ENCODE data around the gene B4GALT5.
"Not testable (repeated sequence)": the region's sequence is repeated elsewhere in the genome, so short reads cannot be mapped to it uniquely, and the experiment has no call there.

B4GALT5 gene

DNA sequence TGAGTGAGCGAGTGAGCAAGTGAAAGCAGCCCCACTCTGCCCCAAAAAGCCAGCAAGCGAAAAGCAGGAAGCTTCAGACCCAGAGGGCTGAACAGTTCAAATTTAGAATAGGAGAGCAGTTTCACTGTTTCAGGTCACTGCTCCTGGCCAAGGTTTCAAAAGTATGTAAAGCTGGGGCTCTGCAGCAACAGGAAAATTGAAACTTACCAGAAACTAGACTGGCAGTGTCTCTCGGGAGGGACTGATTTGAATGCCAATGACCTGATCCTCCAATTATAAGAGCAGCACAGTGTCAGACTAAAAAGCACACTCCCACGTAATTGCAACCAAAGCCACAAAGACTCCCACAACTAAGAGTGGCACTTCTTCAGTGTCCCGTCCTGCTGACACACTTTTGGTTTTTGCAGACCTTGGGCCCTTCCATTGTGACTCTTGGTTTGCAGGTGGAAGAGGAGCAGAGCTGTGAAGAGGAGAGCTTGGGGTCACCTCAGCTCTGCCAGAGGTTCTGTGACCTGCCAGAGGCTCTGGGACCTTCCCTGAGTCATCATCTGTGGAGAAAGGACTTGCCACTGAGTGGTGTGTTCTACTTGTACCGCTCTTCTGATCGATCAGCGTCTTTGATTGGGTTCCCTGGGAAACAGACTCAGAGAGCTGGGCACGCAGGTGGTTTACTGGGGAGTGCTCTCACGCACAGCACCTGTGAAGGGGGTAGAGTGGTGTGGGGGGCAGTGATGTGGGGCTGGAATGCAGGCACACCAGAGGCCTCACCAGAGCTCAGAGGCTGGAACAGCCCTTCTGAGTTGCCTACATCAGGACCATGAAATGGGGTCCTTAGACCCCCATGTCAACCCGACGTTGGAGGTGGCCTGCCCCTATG lies 93.1 kb downstream of the B4GALT5 start:
- no peak for DNase-seq

DNA sequence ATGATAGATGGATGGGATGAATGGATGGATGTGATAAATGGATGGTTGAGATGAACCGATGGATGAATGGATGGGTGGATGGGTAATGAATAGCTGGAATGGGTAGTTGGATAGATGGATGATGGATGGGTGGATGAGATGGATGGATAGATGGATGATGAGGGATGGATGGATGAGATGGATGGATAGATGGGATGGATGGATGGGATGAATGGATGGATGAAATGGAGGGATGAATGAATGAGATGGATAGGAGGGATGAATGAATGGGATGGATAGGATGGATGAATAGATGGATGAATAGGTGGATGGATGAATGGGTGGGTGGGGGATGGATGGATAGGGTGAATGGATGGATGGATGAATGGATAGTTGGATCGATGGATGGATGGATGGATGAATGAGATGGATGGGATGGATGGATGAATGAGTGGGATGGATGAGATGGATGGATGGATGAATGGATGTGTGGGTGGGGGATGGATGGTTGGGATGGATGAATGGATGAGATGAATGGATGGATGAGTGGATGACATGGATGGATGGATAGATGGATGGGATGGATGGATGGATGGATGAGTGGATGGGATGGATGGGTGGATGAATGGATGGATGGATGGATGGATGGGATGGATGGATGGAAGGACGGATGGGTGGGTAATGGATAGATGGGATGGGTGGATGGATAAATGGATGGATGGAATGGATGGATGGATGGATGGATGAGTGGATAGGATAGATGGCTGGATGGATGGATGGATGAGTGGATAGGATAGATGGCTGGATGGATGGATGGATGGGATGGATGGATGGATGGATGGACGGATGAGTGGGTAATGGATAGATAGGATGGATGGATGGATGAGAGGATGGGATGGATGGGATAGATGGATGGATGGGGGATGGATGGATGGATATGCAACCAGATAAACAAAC lies 94.3 kb downstream of the B4GALT5 start:
- DNase-seq: no peak

DNA sequence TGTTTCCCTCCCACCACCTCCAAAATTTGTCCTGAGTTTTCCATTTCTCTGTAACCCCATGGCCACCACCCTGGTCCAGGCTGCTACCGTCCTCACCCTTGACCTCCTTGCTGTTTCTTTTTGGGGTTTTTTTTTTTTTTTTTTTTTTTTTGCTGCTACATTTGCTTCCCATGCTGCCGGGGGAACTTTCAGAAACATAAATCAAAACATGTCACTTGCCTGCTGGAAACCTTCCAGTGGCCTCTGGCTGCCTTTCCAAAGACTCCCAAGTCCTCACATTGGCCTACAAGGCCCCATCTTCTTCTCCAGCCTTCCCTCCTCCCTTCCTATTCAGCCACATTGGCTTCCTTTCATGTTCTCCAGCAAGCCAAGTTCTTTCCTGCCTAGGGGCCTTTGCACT lies 95.4 kb downstream of the B4GALT5 start:
- no peak for DNase-seq

DNA sequence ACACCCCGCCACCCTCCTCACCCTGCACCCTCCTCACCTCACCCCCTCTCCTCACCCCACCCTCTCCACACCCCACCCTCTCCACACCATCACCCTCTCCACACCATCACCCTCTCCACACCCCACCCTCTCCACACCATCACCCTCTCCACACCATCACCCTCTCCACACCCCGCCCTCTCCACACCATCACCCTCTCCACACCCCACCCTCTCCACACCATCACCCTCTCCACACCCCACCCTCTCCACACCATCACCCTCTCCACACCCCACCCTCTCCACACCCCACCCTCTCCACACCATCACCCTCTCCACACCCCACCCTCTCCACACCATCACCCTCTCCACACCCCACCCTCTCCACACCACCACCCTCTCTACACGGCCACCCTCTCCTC lies 96.3 kb downstream of the B4GALT5 start:
- DNase-seq: not testable (repeated sequence)

DNA sequence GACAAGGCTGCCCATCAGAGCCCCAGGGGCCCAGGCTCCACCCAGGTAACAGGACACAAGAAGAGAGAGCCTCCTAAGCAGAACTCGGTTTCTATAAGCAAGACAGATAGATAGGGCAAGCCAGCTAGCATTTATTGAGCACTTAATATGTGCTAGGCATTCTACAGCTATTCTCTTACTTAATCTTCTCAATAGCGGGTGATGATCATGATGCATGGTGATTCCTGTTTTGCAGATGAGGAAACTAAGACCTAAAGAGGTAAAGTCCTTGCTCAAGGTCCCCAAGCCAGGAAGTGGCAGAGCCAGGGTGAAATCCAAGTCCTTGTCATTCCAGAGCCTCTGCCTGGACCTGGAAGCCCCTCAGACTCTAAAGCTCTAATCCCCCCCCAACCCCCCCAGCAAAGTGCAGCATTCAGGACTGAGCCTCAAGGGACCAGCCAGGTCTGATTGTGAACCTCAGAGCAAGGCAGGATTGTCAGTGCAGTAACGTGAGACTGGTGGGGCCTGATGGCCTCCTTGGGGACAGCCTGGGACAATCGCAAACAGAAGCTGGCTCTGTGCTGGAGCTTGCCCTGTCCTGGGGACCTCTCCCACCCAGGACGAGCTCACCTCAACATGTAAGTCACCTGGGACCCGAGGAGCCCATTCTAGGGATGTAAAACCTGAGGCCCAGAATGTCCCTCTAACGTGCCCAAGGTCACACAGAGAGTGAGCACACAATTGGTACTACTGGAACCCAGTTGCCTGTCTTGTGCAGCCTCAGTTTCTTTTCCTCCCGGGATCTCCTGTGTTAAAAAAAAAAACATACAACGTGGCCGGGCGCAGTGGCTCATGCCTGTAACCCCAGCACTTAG lies 97.3 kb downstream of the B4GALT5 start:
- no peak for DNase-seq

DNA sequence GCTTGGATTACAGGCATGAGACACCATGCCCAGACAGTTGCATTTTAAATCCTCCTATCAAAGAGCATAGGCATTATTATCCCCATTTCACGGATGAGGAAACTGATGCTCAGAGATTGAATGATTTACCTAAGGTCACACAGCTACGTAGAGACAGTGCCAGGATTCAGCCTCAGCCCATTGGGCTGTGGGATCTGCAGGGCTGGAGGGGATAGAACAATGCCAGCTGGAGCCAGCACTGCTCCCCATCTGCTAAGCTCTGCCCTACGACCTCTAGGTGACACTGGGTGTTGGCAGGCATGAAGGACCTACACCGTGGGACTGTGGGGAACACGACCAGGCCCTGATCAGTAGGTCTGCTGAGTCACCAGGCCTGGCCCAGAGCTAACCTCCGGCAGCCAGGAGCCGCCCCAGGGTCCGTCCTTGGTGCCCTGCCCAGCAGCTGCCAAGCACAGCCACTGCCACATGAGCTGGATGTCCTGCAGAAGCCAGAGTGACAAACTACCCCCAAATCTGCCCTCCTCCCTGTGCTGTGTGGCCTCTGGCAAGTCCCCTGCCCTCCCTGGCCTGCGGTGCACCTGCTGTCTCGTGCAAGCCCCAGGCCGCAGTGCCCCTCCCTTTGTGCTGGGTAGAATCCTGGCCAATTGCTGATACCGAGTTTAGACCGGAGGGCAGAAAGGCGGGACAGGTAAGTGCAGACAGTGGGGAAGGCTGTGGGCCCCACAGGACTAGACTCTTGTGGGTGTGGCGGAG lies 98.1 kb downstream of the B4GALT5 start:
- no peak for DNase-seq

DNA sequence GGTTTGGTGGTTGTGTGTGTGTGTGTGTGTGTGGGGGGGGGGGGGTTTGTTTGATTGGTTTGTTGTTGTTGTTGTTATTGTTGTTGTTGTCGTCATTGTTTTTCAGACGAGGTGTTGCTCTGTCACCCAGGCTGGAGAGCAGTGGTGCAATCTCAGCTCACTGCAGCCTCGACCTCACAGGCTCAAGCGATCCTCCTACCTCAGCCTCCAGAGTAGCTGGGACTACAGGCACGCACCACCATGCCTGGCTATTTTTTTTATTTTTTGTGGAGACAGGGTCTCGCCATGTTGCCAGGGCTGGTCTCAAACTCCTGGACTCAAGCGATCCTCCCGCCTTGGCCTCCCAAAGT lies 98.7 kb downstream of the B4GALT5 start:
- not testable (repeated sequence) for DNase-seq

DNA sequence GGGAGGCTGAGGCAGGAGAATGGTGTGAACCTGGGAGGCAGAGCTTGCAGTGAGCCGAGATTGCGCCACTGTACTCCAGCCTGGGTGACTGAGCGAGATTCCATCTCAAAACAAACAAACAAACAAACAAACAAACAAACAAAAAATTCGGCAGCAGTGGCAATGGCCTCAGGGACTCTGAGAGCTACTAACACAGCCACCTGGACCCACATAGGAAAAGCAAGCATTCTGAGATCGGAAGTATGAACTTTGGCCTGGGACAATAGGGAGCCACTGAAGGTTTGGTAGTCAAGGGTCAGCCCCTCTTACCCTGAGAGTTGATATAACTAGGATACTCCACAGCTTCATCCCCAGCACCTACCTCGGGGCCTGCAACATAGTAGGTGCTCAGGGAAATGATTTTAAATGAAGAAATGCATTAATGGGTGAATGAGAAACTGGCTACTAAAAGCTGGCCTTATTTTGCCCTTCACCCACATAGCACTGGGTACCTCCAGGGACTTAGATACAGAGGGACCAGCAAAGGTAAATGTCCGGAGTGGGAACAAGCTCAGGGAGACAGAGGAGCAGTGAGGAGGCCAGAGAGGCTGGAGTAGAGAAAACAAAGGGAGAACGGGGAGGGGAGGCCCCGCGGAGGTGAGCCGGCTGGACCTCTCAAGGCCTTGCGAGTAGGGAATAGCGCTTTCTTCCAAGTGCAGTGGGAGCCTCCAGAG lies 99.2 kb downstream of the B4GALT5 start:
- DNase-seq: no peak

DNA sequence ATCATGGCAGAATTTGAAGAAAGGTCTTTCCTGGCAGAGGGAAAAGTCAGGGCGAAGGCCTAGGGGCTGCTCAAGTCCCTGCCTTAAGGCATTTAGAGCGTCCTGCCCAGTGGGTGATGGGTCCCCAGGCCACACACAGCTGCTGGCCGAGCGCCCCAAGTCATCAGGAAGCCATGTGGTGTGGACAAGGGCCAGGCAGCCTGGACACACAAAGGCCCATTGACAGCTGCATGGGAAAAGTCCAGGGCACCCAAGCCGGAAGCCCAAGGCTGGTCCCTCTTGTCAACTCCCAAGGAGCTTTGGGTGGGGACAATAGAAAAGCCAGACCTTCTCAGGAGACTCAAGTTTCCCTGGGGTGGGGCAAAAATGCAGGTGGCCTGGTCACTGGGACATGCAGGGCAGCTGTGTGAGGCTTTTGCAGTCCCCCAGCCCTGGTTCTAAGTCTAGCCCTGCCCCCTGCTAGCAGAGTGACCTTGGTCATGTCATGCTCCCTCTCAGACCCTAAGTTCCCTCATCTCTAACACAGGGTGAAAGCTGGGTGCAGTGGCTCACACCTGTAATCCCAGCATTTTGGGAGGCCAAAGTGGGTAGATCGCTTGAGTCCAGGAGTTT lies 101.4 kb downstream of the B4GALT5 start:
- no peak for DNase-seq

DNA sequence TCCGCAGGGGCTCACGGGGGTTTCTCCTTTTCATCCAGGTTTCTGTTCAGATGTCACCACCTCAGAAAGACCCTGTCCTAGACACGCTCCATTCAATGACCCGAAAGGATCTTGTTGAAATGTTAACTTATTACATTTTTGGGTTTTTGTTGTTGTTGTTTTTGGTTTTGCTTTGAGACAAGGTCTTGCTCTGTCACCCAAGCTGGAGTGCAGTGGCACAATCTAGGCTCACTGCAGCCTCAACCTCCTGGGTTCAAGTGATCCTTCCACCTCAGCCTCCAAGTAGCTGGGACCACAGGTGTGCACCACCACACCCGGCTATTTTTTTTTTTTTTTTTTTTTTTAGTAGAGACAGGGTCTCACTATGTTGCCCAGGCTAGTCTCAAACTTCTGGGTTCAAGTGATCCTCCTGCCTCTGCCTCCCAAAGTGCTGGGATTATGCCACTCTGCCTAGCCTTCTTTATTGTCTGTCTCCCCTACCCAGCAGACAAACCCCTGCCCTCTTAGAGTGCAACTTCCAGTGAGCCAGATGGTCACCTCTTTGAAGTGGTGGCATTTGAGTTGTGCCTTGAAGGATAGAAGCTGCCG lies 102.0 kb downstream of the B4GALT5 start:
- DNase-seq: not testable (repeated sequence)

DNA sequence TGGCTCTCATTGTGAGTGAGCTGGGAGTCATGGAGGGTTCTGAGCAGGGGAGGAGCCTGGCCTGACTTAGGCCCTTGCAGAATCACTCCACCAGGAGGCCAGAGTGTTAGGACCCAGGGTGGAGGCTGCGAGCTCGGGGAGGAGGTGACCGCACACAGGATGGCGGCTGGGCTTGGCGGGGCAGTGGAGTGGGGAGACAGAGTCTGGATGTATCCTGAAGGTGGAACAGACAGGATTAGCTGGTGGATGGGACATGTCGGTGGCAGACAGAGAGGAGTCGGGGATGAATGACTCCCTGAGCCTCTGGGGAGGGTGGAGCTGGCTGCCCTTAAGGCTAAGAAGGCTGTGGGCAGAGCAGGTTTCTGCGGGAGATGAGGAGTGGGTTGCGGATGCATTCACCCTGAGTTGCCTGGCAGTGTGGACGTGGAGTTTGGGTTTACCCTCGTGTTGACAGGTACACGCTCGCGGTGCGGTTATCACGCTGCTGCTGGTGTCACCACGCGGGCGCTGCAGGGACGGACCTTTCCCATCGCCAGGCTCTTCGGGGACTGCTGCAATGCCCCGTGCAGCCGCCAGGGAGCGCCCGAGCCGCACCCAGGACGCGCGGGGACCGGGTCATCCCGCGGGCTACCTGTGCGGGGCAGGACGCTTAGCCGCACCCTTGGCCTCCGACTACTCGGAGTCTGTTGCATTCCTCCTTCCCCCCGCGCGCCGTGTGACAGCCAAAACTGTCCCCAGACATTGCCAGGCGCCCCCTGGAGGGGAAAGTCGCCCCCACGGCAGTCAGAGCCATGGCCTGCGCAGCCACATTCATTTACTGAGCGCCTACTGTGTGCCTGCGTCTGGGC lies 102.8 kb downstream of the B4GALT5 start:
- DNase-seq: peak; percentile 95

DNA sequence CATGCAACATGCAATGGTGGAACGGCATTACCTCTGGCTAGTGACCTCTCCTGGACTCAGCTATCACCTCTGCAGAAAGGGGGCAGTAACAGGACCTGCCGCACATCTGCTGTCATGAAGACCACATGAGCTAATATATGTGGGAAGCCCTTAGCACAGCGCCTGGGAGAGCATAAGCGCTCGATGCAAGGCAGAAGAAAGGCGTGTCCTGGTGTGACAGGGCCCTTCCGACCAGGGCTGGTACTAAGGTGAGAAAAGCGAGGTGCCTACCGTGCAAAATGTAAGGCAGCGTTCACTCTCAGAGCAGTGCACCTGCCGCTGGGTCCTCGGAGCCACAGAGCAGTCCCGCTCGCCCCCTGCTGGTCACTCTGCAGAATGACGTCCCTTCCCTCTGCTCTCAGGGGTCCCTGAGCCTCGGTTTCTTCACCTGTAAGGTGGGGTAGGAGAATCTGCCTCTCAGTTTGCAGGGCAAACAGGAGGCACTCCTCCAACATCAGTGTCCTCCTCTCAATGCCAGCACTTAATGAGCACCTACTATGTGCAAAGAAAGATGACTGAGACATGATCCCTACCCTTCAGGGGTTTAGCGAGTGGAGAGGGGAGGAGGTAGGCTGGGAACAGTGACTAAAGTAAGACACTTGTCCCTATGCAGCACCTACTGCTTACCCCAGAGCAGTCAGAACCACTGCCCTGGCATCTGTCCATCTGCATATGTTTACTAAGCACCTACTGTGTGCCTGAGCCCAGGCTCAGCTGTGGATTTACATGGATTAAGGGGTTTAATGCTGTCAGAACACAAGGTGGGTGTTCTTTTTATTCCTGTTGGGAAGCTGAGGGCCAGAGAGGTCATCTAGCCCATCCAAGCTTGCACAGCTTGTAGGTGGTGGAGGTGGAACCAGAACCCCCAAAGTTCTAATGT lies 104.7 kb downstream of the B4GALT5 start:
- DNase-seq: peak; percentile 91

DNA sequence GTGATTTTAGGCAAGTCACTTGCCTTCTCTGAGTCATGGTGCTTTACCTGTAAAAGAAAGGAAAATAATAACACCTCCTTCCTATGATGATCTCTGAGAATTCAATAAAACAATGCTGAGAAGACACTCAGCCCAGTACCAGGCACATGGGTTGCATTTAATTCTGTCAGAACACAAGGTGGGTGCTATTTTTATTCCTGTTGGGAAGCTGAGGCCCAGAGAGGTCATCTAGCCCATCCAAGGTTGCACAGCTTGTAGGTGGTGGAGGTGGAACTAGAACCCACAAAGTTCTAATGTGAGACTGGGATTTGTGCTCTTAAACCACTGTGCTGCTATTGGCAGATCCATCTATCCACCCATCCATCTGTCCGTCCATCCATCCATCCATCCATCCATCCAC lies 106.1 kb downstream of the B4GALT5 start:
- no peak for DNase-seq

DNA sequence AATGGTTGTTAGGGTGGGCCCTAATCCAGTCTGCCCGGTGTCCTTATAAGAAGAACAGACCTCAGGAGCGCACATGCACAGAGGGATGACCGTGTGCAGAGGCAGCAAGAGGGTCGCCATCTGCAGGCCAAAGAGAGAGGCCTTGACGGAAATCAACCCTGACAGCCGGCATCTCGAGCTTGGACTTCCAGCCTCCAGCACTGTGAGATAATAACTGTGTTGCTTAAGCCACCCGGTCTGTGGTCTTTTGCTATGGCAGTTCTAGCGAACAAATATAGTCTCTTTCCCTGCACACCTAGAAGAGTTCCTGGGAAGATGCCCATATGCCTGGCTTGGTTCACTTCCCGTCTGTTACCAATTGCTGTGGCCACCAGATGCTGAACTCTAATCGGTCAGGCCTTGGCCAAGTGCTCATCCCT lies 110.5 kb downstream of the B4GALT5 start:
- no peak for DNase-seq

DNA sequence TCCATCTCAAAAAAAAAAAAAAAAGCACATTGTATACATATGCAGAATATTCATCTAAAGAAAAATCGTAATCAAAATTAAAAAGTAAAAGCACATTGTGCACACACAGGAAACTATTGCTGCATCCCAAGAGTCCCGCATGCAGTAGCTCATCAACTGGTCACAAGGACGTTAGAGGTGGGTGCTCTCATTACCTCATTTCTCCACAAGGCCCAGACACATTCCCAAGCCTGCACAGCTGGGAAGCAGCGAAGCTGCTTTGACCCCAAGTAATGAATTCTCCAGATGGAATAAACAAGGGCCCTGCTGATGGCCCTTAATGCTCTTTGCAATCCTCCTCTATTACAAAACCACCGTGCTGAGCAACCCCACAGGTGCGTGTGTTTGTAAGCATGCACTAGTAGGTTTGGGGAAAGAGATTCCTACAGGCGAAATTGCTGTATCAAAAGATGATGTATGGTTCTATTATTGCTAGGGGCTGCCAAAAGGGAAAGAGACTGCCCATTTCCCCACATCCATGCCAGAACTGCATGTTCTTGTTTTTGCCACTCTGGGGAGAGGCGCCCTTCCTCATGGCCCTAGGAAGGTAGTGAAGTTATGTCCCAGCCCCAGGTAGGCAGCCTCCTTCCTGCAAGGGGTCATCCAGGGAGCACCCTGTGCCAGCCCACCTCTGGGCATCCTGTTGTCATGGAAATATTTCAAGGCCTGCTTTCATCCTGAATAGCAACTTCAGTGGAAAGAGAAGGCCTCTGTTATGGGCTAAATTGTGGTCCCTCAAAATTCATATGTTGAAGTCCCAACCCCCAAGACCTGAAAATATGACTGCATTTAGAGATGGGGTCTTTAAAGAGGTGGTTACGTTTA lies 111.1 kb downstream of the B4GALT5 start:
- no peak for DNase-seq

DNA sequence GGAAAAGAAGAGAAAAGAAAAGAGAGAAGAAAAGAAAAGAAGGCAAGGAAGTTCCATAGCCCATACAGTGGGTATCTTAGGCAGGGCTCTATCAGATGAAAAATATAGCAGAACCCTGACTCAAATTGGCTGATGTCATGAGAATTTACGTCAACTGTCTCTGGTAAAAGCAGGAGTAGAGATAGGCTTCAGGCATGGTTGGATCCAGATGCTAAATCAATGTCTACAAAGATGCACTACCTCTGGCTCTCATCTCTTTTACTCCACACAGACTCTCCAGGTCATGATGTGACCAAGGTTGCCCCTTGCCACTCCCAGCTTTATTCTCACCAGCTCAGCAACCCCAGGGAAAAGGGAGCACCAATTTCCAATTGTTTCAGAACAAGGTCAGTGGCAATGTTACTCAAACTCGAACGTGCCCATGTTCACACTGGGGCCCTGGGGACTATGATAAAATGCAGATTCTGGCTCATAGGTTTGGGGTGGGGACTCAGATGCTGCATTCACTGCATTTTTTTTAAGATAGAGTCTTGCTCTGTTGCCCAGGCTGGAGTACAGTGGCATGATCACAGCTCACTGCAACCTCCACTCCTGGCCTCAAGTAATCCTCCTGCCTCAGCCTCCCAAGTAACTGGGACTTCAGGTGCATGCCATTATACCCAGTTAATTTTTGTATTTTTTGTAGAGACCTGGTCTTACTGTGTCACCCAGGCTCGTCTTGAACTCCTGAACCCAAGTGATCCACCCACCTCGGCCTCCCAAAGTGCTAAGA lies 112.3 kb downstream of the B4GALT5 start:
- no peak for DNase-seq

DNA sequence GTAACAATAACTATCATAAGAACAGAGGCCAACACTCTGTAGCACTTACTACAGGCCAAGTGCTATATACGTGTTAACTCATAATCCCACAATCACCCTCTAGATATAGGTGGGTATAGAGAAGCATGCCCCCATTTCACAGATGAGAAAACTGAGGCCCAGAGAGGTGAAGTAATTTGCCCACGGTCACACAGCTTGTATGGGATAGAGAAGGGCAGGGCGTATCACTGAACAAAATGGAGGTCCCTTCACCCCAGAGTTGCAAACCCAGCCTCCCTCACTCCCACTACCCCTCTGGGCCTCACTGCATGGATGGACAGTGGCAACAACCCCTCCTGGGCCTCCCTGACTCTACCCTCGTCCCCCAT lies 113.9 kb downstream of the B4GALT5 start:
- no peak for DNase-seq
